GM18498 (cell line): ENCODE data around the gene SLC29A1.

Experiments used
- ATAC-seq: cut with Tn5 transposase; IDR thresholded peaks from one replicate; pipeline ENCODE4 v1.9.1; 2021; ENCODE audit warnings: mild to moderate bottlenecking, moderate library complexity; ENCODE audit not compliant: unreplicated experiment

SLC29A1 gene

DNA sequence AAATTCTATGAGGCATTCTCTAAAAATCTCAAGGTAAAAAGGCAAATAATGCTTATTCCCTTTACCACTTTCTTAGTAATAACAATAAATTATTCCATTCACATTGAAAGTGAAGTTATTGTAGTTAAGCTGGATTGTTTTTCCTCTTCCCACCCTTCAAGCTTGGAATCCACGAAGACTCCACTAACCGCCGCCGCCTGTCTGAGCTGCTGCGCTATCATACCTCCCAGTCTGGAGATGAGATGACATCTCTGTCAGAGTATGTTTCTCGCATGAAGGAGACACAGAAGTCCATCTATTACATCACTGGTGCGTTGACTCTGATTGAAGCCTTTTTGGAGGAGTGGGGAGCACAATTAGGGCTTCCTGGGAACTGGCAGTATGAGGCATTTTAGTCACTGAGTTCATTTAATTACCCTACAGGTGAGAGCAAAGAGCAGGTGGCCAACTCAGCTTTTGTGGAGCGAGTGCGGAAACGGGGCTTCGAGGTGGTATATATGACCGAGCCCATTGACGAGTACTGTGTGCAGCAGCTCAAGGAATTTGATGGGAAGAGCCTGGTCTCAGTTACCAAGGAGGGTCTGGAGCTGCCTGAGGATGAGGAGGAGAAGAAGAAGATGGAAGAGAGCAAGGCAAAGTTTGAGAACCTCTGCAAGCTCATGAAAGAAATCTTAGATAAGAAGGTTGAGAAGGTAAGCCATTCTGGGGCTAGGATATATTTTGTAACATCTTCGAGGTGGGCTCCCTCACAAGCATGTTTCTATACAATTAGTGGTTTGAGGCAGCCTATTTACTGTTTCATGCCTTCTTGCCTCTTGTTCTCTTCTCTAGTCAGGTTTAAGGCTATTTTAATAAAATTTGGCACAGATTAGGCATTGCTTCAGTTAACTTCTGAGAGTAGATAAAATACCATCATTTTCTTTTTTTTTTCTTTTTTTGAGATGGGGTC, 28.5 kb downstream of the SLC29A1 start:
- ATAC-seq = no peak

DNA sequence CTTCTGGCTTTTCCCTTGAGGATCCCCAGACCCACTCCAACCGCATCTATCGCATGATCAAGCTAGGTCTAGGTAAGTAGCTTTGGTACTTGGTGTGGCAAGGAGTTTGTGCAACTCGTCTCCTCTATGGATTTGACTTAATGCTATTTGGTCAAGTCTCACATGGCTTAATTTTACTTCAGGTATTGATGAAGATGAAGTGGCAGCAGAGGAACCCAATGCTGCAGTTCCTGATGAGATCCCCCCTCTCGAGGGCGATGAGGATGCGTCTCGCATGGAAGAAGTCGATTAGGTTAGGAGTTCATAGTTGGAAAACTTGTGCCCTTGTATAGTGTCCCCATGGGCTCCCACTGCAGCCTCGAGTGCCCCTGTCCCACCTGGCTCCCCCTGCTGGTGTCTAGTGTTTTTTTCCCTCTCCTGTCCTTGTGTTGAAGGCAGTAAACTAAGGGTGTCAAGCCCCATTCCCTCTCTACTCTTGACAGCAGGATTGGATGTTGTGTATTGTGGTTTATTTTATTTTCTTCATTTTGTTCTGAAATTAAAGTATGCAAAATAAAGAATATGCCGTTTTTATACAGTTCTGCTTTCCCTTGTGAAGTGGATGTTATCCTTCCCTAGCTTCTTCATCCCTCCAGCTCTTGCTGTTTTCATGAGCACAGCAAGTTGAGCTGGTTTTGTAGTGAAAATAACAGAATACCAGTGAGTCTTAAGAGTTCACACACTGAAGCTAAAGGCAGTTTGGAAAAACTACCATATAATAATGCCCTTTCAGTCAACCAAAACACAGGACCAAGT, 30.1 kb downstream of the SLC29A1 start:
- no peak for ATAC-seq

DNA sequence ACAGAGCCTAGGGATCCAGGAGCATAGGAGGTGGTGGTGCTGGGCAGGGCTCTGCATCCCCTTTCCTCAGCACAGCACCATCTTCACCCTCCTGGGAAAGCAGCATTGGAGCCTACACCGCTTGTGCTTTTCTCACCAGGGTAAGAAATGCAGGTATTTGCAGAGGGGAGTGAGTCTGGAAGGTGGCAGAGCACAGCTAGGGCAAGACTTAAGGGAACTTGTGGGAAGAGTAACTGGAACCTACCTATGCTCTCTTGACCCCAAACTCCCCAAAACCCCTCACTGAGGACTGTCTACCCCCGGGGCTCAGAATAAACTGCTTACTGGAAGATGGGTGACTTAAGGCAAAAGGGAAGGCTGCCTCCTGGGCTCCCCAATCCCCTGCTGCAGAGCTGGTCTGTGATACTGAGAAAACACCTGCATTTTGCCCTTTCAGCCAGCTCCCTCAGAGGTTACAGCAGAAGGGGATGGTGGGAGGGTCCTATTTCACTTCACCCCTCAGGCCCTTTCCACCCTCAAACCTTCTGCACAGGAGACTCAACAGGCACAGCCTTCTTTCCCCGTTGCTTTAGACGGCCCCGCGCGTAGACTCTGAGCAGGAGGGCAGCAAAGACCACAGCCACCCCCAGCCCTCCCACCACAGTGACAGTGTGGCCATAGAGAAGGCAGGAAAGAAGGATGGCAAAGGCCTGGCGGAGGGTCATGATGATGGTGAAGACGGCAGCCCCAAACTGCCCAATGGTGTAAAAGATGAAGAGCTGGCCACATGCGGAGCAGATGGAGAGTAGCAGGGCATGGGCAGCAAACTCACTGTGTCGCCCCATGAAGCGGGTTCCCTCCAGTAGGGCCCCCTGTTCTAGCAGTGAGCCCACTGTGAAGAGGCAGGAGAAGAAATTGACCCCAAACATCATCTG, 31.1 kb downstream of the SLC29A1 start:
- ATAC-seq = no peak

DNA sequence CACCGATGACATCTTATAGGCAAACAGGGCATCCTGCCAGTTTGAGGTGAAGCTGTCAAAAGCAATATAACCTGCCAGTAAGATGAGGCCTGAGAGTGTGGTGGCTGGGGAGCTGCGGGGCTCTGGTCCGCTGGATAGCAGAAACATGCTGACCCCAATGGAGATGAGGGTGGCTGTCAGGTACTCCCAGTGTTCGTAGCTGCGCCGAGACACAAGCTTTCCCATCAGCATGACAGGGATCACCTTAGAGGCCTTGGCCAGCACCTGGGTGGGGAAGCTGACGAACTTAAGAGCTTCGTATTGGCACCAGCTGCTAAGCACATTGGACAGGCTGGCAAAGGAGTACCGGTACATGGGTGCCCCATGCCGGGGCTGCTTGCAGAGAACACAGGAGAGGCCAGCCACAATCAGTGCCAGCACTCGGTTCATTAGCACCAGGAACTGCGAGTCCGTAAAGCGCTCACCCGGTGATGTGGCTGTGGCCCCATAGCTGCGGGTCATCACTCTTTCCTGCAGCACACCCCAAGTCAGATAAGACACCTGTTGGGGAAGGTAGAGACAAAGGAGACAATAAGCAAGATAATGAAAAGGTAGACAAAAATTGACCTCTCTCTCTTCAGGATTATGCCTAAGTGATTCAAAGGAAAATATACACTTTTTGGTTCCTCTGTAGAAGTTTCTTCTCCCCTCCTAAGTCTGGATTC, 31.9 kb downstream of the SLC29A1 start:
- ATAC-seq = no peak

DNA sequence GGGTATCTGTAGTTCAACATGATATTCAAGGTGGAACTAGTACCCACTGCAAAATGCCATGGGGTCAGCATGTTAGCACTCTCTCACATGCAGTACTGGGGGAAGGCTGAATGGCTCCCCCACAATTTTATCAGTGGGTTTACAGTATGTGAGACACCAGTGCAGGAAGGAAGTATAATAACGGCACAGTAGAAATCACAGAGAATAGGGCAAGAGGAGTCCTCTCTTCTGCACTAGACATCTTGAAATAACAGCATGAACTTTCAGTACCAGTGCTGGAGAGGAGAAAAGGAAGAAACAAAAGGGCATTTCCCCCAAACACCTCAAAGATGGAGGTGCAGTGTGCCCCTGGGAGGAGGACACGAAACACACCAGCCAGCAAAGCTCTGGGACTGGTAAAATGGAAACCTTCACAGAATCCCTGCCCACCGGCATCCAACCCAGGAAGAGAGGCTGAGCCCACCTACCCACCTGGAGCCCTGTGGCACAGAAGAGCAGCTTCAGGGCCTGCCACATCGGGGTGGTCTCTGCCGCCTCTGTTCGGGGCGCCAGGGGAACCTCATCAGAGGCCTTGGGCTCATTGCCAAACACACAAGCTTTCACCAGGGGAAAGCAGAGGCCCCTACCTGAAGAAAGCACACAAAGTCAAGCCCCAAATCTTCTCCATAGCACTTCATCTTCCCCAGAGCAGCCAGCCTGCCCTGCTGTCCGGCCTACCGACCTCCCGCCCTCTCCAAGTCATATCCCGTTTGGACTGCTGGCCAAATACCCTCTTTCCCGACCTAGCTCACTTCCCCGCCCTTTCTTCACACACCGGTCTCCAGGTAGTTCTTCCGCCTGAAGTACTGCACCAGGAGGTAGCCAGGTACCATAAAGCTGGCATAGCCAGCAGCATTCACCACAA, 32.7 kb downstream of the SLC29A1 start:
- no peak for ATAC-seq

DNA sequence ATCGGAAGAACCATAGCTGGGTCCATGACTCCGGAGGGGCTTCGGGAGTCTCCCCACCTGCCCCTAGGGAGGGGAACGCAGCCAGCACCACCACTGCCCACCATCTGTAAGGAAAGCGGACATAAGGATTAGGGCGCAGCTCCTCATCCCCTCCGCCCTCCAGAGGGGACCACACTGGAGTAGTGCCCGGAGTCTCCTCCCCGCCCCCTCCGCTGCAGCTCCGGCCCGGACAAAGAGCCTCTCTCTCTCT, 33.3 kb downstream of the SLC29A1 start:
- no peak for ATAC-seq

DNA sequence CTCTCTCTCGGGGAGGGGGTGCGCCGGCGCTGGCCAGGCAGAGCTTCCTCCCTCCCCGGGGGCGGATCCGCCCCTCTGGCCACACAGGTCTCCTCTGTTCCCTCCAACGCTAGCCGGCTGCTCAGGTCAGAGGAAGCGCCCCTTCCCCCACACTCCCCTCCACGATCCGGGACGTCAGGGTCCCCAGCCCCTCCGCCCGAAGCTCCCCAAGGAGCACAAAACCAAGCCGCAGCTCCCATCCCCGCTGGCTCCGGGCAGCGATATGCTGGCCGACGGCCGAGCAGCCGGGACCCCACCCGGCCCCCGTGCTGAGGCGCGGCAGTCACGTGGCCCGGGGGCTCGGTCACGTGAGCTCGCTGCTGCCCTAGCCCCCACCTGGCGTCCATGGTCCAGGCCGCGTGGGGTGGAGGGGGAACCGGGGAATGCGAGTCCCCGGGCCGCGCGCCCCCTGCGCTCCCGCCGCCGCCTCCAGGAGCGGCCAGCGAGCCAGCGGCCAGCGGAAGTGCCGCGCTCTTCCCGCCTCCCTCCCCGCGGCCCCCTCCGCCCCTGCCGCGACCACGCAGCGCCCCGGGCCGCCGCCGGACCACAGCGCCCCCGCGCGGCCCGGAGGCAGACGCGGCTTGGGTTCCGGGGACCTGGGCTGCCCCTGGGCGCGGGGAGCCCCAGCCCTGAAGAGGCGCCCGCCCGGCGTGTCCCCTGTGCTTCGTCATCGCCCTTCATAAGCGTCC, 33.8 kb downstream of the SLC29A1 start, which contains the start of gene SLC35B2:
SLC35B2 (minus strand) TSS at position 504 of the 728 bp plus-strand sequence; CDS start at position 386, 118 bp downstream.
- peak; percentile 59 for ATAC-seq

DNA sequence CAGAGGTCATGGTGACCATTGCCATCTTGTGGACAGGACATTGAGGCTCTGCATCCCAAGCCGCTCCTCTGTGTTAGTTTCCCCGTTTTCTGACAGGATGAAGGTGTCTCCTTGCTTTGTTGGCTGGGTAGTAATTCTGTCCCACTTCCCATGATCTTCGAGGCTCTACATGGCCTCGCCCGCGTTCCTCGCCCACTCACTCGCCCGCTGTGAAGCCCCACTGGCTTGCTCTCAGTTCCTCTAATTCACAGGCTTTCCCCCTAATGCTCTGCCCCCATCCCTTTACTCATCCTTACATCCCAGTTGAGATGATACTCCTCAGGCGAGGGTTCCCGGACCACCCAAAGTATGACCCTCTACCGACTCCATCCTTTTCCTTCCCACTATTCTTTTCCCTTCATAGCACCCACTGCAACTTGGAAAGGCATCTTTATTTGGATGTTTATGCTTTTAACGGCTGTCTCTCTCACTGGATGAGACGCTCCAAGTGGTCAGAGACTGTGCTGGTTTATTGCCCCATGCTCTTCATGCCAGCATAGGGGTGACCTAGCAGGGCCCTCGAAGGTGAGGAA, 34.4 kb downstream of the SLC29A1 start:
- ATAC-seq = peak; percentile 8

DNA sequence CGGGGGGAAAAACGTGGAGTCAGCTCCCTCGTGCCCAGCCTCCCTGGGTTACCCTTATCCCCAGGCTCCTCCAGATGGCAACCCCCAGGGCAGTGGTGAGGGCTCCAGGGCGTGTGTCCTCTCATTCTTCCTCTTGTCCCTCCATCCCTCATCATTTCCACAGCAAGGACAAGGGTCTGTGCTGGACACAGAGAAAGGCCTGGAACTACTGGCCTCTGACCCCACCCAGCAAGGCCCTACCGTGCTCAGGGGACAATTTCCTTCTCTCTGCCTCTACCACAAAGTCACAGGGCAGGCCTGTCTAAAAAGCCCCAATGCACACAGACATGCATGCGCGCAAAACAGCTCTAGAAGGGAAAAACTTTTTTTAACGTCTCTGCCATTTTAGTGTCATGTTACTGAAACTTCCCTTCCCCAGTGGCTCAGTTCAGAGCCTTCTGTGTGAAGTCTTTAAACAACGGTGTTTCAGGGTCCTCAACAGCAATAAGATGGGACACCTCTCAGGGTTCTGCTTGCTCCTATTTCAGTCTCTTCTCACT, 35.0 kb downstream of the SLC29A1 start:
- no peak for ATAC-seq

DNA sequence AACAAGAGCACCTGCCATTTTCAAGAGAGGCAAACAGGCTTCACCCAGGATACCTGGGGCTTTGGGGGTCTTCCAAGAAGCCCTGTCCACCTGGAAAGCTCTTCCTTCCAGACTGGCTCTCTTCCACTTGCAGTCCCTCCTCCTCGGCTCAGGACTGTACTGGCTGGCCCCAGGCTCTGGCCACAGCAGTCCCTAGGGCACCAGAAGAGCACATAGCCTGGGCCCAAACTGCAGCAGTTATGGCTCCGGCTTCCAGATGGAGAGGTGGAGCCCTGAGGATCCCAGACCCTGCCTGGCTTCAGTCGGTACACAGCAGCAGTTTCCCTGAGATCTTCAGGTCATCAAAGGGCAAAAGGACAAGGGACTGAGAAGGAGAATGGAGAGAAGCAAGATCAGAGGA, 35.5 kb downstream of the SLC29A1 start:
- ATAC-seq = no peak

DNA sequence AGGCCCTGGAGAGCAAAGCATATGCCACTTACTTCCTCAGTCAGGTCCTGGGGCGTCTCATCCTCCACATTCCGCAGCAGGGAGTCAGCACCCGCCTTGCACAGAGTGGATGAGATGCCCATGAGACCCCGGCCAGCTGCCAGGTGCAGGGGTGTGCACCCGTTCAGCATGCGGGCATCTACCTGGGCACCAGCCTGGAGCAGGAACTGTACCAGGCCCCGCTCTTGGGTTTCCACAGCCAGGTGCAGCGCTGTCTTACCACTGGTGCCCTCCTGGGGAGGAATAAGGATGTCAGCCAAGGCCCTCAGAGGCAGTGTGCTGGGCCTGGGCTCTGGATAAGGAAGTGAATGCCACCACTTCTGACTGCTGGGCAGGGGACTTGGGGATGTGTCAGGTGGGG, 36.6 kb downstream of the SLC29A1 start:
- ATAC-seq = no peak

DNA sequence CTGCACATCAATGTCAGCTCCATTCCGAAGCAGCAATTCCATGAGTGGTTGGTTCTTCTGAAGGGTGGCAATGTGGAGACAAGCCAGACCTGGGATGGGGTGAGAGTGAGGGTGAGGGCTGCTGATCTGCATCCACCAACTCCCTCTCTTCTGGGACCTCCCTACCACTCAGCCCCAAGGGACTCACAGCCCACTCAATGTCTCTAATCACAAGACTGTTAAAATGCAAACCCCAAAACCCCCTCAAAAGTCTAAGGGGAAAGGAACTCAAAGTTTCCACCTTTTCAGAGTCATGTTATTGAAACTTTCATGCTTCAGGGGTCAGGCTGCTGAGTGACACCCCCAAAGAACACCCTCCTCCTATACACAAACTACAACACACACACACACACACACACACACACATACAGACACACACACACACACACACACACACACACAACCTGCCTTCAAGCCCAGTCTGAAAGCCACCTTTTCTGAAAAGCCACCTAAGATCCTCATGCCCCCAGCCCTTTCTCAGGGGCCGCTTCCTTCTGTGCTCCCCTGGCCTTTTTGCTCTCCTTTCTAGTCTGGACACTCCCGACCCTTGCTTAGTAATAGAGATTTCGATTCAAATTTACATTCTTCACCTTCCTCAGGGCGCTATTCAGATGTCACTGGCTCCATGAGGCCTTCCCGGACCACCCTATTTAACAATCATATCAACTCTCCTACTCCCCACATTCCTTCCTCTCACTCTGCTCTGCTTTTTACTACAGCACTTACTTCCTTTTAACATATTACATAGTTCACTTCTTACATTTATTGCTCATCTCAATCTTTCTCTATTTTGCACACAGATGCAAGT, 37.3 kb downstream of the SLC29A1 start:
- ATAC-seq = no peak

DNA sequence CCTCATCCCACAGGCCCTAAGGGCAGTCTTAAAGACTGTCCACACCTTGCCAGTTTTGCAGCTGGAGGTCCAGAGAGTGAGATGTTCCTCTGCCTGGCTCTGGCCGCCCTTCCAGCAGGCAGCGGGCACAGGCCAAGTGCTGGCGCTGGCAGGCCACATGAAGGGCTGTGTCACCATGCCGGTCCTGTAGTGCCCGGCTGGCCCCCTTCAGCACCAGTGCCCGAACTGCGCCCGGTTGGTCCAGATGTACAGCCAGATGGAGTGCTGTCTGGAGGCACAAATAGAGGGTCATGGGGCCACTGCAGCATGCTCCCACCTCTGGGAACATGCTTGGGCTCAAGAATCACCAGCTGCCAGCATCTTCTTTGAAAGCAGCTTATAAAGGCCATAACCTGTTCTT, 38.2 kb downstream of the SLC29A1 start:
- ATAC-seq = no peak

DNA sequence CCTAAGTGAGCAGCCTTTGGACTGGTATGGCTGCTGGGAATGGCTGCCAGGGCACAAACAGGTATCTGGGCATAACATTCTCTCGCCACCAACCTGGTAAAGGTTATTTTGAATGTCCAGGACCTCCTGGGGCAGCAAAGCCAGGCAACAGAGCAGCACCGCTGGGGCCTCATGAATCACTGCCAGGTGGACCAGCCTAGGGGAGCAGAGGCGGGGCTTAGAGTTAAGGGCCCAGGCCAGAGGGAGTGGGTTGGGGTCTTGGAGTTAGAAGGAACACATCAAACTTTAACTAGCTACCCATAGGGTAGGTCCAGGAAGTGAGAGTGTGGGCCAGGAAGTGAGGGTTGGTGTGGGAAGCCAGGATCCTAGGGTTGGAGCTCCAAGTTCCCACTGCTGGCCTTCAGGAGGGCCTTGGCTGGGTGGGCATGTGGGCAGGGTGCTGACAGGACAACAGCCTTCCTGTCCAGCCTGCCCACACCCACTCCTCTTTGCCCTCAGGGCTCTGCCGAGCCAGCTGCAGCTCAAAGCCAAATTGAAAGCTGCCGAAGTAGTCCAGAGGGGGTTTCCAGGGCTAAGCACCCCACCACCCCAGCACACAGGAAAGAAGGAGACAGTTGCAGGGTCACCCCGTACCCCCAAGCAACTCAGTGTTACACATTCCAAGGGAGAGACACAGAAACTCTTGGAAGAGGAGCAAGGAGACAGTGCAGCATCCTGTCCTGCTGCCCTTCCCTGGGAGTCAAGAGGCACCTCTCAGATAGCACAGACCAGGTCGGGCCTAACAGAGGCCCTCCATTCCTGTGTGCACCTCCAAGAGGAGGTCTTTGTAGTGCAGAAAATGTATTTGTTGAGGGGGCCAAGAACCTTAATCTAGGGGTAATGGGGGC, 39.3 kb downstream of the SLC29A1 start:
- ATAC-seq = no peak

DNA sequence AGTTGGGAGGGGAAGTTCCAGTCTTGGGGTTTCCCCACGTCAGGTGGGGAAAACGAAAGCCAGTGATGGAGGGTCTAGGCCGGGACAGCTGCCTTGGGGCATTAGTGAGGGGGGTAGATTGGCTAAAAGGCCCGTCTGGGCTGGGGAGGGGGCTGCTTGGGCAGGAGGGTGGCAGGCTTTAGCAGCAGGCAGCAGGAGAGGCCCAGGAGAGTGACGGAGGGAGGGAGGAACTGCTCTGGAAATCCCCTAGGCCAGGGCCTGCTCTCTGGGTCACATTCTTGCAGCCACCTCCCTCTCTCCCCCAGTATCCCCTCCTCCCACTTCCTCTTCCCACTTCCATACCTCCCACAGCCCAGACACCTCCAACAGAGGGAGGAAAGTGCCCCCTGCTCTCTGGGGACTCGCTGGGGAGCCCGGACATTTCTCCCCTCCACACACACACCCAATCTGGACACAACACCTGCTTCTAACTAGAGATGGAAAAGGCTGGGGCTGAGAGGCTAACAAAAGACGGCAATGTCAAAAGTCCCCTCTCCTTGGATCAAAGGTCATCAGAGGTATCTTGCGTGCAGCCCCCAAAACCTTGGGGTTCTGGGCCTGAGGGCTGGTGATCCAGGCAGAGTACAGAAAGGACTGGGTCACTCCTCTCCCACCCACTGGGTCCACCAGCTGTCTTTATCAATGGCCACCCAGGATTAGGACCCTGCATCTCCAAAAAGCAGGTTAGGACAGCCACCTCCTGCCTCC, 40.1 kb downstream of the SLC29A1 start:
- ATAC-seq = no peak
